ENCODE results near the gene YTHDF2.

The YTHDF2 gene

GRCh38 chr1:28801461-28801860, 64.7 kb downstream of the YTHDF2 start:
- no peak for DNase-seq (ENCODE audit: low read depth)

- no peak for DNase-seq (ENCODE audit: low read depth)
Observed at GRCh38 chr1:28803051-28803450, 66.3 kb downstream of the YTHDF2 start.

- DNase-seq (ENCODE audit: low read depth), result no peak
Observed at GRCh38 chr1:28803662-28804061, 66.9 kb downstream of the YTHDF2 start.

GRCh38 chr1:28804071-28804470, 67.3 kb downstream of the YTHDF2 start:
- DNase-seq (ENCODE audit: low read depth), result no peak

GRCh38 chr1:28807046-28807445, 70.3 kb downstream of the YTHDF2 start:
- no peak for DNase-seq (ENCODE audit: low read depth)

GRCh38 chr1:28807986-28808385, 71.2 kb downstream of the YTHDF2 start:
- no peak for DNase-seq (ENCODE audit: low read depth)

- DNase-seq (ENCODE audit: low read depth), result no peak
Observed at GRCh38 chr1:28811369-28811765, 74.6 kb downstream of the YTHDF2 start.

GRCh38 chr1:28811766-28812668, 75.3 kb downstream of the YTHDF2 start, which contains the start of gene OPRD1:
OPRD1 (plus strand) TSS chr1:28812170; CDS start chr1:28812384, 214 bp downstream.
- no peak for DNase-seq (ENCODE audit: low read depth)

GRCh38 chr1:28812669-28813468, 76.1 kb downstream of the YTHDF2 start:
- no peak for DNase-seq (ENCODE audit: low read depth)

- no peak for DNase-seq (ENCODE audit: low read depth)
Observed at GRCh38 chr1:28813931-28814465, 77.3 kb downstream of the YTHDF2 start.

GRCh38 chr1:28815533-28816185, 78.9 kb downstream of the YTHDF2 start:
- DNase-seq (ENCODE audit: low read depth), result no peak

GRCh38 chr1:28817133-28817532, 80.4 kb downstream of the YTHDF2 start:
- DNase-seq (ENCODE audit: low read depth), result no peak

GRCh38 chr1:28819020-28819419, 82.3 kb downstream of the YTHDF2 start:
- no peak for DNase-seq (ENCODE audit: low read depth)
